Measurements from ENCODE around the gene ZC3H12A.

DNA sequence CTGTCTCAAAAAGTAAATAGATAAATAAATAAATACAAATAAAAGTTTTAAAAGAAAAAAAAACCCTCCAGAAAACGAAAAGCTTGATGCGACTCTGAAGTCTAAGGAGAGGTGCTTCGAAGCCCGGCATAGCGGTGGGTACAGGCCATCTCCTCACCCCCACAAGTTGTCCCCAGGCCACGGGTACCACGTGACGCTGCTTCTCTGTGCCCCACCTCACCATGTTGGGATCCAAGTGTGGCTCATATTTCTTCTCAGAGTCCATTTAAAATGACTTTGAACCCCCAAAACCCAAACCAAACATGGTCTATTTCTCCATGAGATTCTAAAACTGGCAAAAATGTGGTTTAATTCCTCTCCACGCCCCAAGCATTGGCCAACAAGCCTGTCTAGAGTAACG lies 32.9 kb upstream of the ZC3H12A start:
- TF ChIP-seq BACH1 (IDR thresholded peaks at IDR 0.05; ENCODE audit: low read length) (no peak), POLR2A (IDR thresholded peaks at IDR 0.05; ENCODE audit: control extremely low read depth in 1 of 2, low read depth in 2 of 2, low read length in 2 of 2) (no peak)
- TF ChIP-seq, protein P1, sequence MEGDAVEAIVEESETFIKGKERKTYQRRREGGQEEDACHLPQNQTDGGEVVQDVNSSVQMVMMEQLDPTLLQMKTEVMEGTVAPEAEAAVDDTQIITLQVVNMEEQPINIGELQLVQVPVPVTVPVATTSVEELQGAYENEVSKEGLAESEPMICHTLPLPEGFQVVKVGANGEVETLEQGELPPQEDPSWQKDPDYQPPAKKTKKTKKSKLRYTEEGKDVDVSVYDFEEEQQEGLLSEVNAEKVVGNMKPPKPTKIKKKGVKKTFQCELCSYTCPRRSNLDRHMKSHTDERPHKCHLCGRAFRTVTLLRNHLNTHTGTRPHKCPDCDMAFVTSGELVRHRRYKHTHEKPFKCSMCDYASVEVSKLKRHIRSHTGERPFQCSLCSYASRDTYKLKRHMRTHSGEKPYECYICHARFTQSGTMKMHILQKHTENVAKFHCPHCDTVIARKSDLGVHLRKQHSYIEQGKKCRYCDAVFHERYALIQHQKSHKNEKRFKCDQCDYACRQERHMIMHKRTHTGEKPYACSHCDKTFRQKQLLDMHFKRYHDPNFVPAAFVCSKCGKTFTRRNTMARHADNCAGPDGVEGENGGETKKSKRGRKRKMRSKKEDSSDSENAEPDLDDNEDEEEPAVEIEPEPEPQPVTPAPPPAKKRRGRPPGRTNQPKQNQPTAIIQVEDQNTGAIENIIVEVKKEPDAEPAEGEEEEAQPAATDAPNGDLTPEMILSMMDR (IDR thresholded peaks at IDR 0.05; ENCODE audit: control extremely low read depth in 1 of 3, insufficient read depth in 1 of 3, low read depth in 1 of 3, low read length in 3 of 3): no peak

Data from H1 (cell line).